MCF 10A (cell line): ENCODE results near the gene CD6. TPM values are rescaled to one million over a fixed set of nuclear protein-coding genes. Genes with fewer than 3 reads are reported as not detected.

ENCODE experiments used
- BruUV-seq: library from RNA; stranded (reverse); fragments of 400-500 nt; replicated peaks from 2 replicates; lab custom pipeline; 2021; lab: Mats Ljungman, UMichigan
- CTCF ChIA-PET: fragments of 300-600 bp; sonication (Branson Sonifier 250); formaldehyde crosslinking; extraction: SDS; loops from one replicate; lab custom pipeline; 2021; ENCODE audit warnings: antibody characterized with exemption, inconsistent platforms; lab: Yijun Ruan, JAX
- POLR2A ChIA-PET: fragments of 300-600, 350-650 bp; sonication (Branson Sonifier 250); formaldehyde crosslinking; extraction: SDS; loops from one replicate; lab custom pipeline; 2020; ENCODE audit warnings: antibody characterized with exemption, inconsistent platforms; lab: Yijun Ruan, JAX
- DNase-seq: peaks from one replicate; pipeline ENCODE4 v3.0.0-alpha.2; 2018; ENCODE audit not compliant: unreplicated experiment
- H3K27ac Mint-ChIP-seq: one replicate; pipeline ENCODE4 v1.8.0; 2022; ENCODE audit warnings: mild to moderate bottlenecking, low read depth, mixed read lengths; ENCODE audit not compliant: unreplicated experiment
- H3K27me3 Mint-ChIP-seq: one replicate; pipeline ENCODE4 v1.8.0; 2022; ENCODE audit warnings: mixed read lengths; ENCODE audit not compliant: insufficient read depth, unreplicated experiment
- H3K36me3 Mint-ChIP-seq: one replicate; pipeline ENCODE4 v1.8.0; 2022; ENCODE audit warnings: mild to moderate bottlenecking, moderate library complexity, mixed read lengths; ENCODE audit not compliant: insufficient read depth, unreplicated experiment
- H3K4me1 Mint-ChIP-seq: one replicate; pipeline ENCODE4 v1.8.0; 2022; ENCODE audit warnings: mixed read lengths; ENCODE audit not compliant: insufficient read depth, unreplicated experiment
- H3K4me3 Mint-ChIP-seq: one replicate; pipeline ENCODE4 v1.8.0; 2022; ENCODE audit warnings: mild to moderate bottlenecking, moderate library complexity, mixed read lengths; ENCODE audit not compliant: unreplicated experiment
- H3K9me3 Mint-ChIP-seq: one replicate; pipeline ENCODE4 v1.8.0; 2022; ENCODE audit warnings: mixed read lengths; ENCODE audit not compliant: unreplicated experiment
- intact Hi-C: fragments of 100-400 bp; cut with micrococcal nuclease; formaldehyde crosslinking; loops from 2 replicates; pipeline ENCODE4 v1.14.1; 2022
- total RNA-seq: library from RNA; stranded (reverse); gene quantifications from 2 replicates; pipeline ENCODE4 v1.2.3, GENCODE V29; 2022
- TF ChIP-seq, protein P1 (sequence below): fragments of 200-600 bp; IDR thresholded peaks from one replicate; pipeline ENCODE4 v1.8.0; 2022; ENCODE audit warnings: antibody characterized with exemption, mild to moderate bottlenecking; ENCODE audit not compliant: unreplicated experiment

CD6 gene
- total RNA-seq, 1 experiment from 2014 or later = not detected

DNA sequence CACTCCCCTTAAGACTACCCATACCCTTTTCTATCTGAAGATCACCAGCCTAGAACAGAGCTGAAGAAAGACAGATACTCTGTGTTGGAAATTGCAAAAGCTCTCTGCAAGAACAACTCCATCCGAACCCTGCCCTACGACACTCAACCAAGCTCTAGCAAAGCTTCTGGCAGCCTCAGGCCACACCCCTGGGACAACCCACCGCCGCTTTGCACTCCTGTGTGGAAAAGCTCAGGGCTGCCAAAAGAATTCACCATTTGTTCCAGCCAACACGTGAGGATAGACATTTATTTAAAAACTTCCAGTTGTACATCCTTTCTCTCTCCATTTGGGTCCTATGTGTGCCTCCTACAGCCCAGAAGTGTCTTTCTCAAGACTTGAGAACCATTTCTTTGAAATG lies 68.4 kb downstream of the CD6 start:
- H3K4me1 Mint-ChIP-seq = no peaks in the 10 kb centered on the region
- no peak overlapping the region for H3K27ac Mint-ChIP-seq
- H3K27me3 Mint-ChIP-seq = no peaks in the 10 kb centered on the region
- intact Hi-C loops = no loop called here
- H3K4me3 Mint-ChIP-seq = no peak overlapping the region
- H3K36me3 Mint-ChIP-seq = no peaks in the 10 kb centered on the region
- no peaks in the 10 kb centered on the region for H3K9me3 Mint-ChIP-seq
- TF ChIP-seq, protein P1, sequence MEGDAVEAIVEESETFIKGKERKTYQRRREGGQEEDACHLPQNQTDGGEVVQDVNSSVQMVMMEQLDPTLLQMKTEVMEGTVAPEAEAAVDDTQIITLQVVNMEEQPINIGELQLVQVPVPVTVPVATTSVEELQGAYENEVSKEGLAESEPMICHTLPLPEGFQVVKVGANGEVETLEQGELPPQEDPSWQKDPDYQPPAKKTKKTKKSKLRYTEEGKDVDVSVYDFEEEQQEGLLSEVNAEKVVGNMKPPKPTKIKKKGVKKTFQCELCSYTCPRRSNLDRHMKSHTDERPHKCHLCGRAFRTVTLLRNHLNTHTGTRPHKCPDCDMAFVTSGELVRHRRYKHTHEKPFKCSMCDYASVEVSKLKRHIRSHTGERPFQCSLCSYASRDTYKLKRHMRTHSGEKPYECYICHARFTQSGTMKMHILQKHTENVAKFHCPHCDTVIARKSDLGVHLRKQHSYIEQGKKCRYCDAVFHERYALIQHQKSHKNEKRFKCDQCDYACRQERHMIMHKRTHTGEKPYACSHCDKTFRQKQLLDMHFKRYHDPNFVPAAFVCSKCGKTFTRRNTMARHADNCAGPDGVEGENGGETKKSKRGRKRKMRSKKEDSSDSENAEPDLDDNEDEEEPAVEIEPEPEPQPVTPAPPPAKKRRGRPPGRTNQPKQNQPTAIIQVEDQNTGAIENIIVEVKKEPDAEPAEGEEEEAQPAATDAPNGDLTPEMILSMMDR = no peak
- ChIA-PET CTCF (no interaction called here), POLR2A (no interaction called here)
- BruUV-seq = no TSS peak
- no peak for DNase-seq

GRCh38 chr11:61041755-61042518 lies 70.5 kb downstream of the CD6 start:
- no TSS peak for BruUV-seq
- intact Hi-C loops = no loop called here
- no peak overlapping the region for H3K27ac Mint-ChIP-seq
- no peaks in the 10 kb centered on the region for H3K36me3 Mint-ChIP-seq
- TF ChIP-seq, protein P1 = no peak
- H3K4me3 Mint-ChIP-seq = no peak overlapping the region
- peak; percentile 4 for DNase-seq
- ChIA-PET CTCF (interaction anchor here (0.6 to 0.7 kb wide), 2 partner anchors 212 to 1215 kb away, joined by 3 to 4 read pairs; no protein-coding TSS in a partner anchor), POLR2A (no interaction called here)
- H3K4me1 Mint-ChIP-seq = no peaks in the 10 kb centered on the region
- no peaks in the 10 kb centered on the region for H3K9me3 Mint-ChIP-seq
- H3K27me3 Mint-ChIP-seq = no peaks in the 10 kb centered on the region

DNA sequence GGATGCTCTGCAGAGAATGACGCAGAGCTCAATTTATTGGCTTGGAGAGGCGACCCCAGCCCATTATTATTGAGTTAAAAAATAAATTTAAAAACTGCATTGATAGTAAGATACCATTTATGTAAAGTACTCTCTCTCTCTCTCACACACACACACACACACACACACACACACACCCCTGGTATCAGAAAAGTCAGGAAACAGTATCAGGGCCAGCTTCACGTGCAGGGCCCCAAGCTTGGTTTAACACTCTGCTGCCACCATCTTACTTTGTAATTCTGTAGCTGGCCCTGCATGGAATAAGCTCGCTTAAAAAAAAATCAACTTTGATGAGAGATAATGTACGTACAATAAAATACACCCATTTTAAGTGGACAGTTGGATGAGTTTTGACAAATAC lies 71.1 kb downstream of the CD6 start:
- H3K9me3 Mint-ChIP-seq = no peaks in the 10 kb centered on the region
- no peaks in the 10 kb centered on the region for H3K27me3 Mint-ChIP-seq
- H3K4me1 Mint-ChIP-seq = no peaks in the 10 kb centered on the region
- TF ChIP-seq, protein P1 = no peak
- H3K4me3 Mint-ChIP-seq = no peak overlapping the region
- H3K36me3 Mint-ChIP-seq = no peaks in the 10 kb centered on the region
- ChIA-PET POLR2A (no interaction called here), CTCF (interaction anchor here (0.6 to 0.7 kb wide), 2 partner anchors 211 to 1215 kb away, joined by 3 to 4 read pairs; no protein-coding TSS in a partner anchor)
- no peak for DNase-seq
- BruUV-seq = no TSS peak
- intact Hi-C loops = no loop called here
- no peak overlapping the region for H3K27ac Mint-ChIP-seq

DNA sequence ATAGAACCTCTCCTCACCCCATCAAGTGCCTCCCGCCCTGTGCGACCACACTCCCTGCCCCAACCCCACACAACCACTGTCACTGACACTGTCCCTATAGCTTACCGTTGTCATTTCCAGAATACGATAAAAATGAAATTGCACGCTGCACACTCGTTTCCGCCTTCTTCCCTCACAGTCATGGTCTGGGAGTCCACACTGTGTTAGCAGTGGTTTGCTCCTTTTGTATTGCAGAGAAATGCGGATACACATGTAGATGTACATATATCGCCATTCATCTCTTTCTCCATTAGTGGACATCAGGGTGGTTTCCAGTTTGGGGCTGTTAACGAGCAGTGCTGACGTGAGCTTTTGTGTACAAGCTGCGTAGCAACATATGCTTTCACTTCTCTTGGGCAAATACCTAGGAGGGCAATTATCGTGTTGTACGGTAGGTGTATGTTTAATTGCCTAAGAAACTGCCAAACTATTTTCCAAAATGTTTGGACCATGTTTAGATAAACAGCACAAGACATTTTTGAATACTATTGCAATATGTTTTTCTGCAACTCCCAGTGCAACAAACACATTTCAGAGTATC lies 71.6 kb downstream of the CD6 start:
- Mint-ChIP-seq H3K27me3 (no peaks in the 10 kb centered on the region), H3K27ac (no peak overlapping the region), H3K9me3 (no peaks in the 10 kb centered on the region), H3K36me3 (no peaks in the 10 kb centered on the region), H3K4me1 (no peaks in the 10 kb centered on the region), H3K4me3 (no peak overlapping the region)
- TF ChIP-seq, protein P1 = no peak
- POLR2A ChIA-PET = no interaction called here
- no peak for DNase-seq
- no TSS peak for BruUV-seq
- intact Hi-C loops = no loop called here
- CTCF ChIA-PET = interaction anchor here (0.6 kb wide), 1 partner anchor 1216 kb away, joined by 3 read pairs; no protein-coding TSS in a partner anchor
